Endothelial cell of umbilical vein (primary cell): ENCODE data around the gene RSPO3.

Source experiments
- EZH2 ChIP-seq: IDR thresholded peaks from 2 replicates; pipeline ENCODE4 v1.6.1; 2012; ENCODE audit warnings: borderline replicate concordance, low read depth, mild to moderate bottlenecking, moderate library complexity, low read length, inconsistent platforms; ENCODE audit not compliant: severe bottlenecking
- FOS ChIP-seq: IDR thresholded peaks from 2 replicates; pipeline ENCODE4 v1.6.1; 2011; ENCODE audit warnings: mild to moderate bottlenecking, low read length, moderate library complexity, borderline replicate concordance; ENCODE audit not compliant: insufficient read depth
- GATA2 ChIP-seq: IDR thresholded peaks from 2 replicates; pipeline ENCODE4 v1.7.0; 2011; ENCODE audit warnings: low read depth, mild to moderate bottlenecking, moderate library complexity, mixed read lengths, low read length; ENCODE audit not compliant: insufficient read length, insufficient read depth
- JUN ChIP-seq: IDR thresholded peaks from 2 replicates; pipeline ENCODE4 v1.6.1; 2011; ENCODE audit warnings: borderline replicate concordance, low read depth; ENCODE audit not compliant: insufficient read length, insufficient read depth
- MYC ChIP-seq: IDR thresholded peaks from one replicate; pipeline ENCODE4 v1.6.1; 2011; ENCODE audit warnings: mild to moderate bottlenecking, low read depth, low read length
- POLR2A ChIP-seq: IDR thresholded peaks from 2 replicates; pipeline ENCODE4 v1.6.1; 2012; ENCODE audit warnings: low read depth, mild to moderate bottlenecking, control low read depth, low read length
- POLR2AphosphoS5 ChIP-seq: IDR thresholded peaks from 2 replicates; pipeline ENCODE4 v1.6.1; 2012; ENCODE audit warnings: low read depth, mild to moderate bottlenecking, control low read depth, low read length, moderate library complexity; ENCODE audit not compliant: insufficient read depth
- TF ChIP-seq, protein P1 (sequence below): IDR thresholded peaks from 2 replicates; pipeline ENCODE4 v1.6.1; 2011; ENCODE audit not compliant: insufficient read depth, insufficient read length
- TF ChIP-seq, protein P2 (sequence below), 2 donors: IDR thresholded peaks; 1 replicate in 1 of 2; 2 replicates in 1 of 2; pipeline ENCODE4 v1.5.1; 2011; ENCODE audit warnings: low read length in 2 of 2, mild to moderate bottlenecking in 2 of 2, moderate library complexity in 2 of 2, control low read depth in 1 of 2, inconsistent platforms in 1 of 2, low read depth in 1 of 2; ENCODE audit not compliant: insufficient read depth in 1 of 2; ENCODE audit errors: extremely low read depth in 1 of 2

DNA sequence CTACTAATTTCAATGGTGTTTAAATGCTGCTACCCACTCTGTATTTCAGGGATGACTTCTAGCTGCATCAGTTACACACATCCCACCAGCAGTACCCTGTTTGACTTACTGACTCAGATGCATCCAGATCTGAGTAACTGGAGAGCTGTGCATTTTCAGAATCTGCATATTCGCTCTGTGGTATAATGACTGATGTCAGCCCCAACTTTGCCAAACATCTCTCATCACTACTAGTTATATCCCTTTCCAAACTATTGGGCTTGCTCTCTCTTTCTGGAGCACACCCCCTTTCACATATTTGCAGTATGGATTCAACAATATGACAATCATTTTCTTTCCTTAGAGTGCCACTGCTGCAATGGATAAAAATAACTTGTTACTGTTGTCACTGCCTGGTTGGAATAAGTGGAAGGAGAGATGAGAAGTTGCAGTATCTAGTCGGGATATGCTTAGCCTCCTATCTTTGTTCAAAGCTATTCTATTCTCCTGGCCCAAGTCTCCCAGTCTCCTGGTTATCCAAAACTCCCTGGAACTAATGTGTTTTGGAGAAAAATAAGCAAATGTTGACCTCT is 3.3 kb upstream of the RSPO3 start:
- no peak for TF ChIP-seq POLR2A
- TF ChIP-seq, protein P1, sequence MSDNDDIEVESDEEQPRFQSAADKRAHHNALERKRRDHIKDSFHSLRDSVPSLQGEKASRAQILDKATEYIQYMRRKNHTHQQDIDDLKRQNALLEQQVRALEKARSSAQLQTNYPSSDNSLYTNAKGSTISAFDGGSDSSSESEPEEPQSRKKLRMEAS = no peak
- TF ChIP-seq EZH2 = no peak
- TF ChIP-seq, protein P2, sequence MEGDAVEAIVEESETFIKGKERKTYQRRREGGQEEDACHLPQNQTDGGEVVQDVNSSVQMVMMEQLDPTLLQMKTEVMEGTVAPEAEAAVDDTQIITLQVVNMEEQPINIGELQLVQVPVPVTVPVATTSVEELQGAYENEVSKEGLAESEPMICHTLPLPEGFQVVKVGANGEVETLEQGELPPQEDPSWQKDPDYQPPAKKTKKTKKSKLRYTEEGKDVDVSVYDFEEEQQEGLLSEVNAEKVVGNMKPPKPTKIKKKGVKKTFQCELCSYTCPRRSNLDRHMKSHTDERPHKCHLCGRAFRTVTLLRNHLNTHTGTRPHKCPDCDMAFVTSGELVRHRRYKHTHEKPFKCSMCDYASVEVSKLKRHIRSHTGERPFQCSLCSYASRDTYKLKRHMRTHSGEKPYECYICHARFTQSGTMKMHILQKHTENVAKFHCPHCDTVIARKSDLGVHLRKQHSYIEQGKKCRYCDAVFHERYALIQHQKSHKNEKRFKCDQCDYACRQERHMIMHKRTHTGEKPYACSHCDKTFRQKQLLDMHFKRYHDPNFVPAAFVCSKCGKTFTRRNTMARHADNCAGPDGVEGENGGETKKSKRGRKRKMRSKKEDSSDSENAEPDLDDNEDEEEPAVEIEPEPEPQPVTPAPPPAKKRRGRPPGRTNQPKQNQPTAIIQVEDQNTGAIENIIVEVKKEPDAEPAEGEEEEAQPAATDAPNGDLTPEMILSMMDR (IDR thresholded peaks at IDR 0.05; ENCODE audit: extremely low read depth in 1 of 2, insufficient read depth in 1 of 2, low read depth in 1 of 2, low read length in 2 of 2) = no peak
- no peak for TF ChIP-seq GATA2
- no peak for TF ChIP-seq FOS
- no peak for TF ChIP-seq POLR2AphosphoS5
- TF ChIP-seq JUN = no peak
- no peak for TF ChIP-seq MYC
